IPS-18a (cell line): ENCODE measurements around the gene SERINC3.

Experiments used
- H3K27ac ChIP-seq: one replicate; pipeline ENCODE4 v1.5.1; 2013; ENCODE audit warnings: low read length
- H3K27me3 ChIP-seq: one replicate; pipeline ENCODE4 v1.6.1; 2013; ENCODE audit warnings: mild to moderate bottlenecking, low read length; ENCODE audit not compliant: control insufficient read depth, insufficient read depth
- H3K36me3 ChIP-seq: one replicate; pipeline ENCODE4 v1.6.1; 2013; ENCODE audit warnings: low read depth, low read length; ENCODE audit not compliant: control insufficient read depth
- H3K4me1 ChIP-seq: one replicate; pipeline ENCODE4 v1.6.1; 2013; ENCODE audit warnings: low read depth, low read length; ENCODE audit not compliant: control insufficient read depth
- H3K4me3 ChIP-seq: one replicate; pipeline ENCODE4 v1.5.1; 2013; ENCODE audit warnings: low read length
- H3K9ac ChIP-seq: one replicate; pipeline ENCODE4 v1.6.1; 2013; ENCODE audit warnings: mild to moderate bottlenecking, low read length, moderate library complexity
- H3K9me3 ChIP-seq: one replicate; pipeline ENCODE4 v1.6.1; 2013; ENCODE audit warnings: low read depth, low read length; ENCODE audit not compliant: control insufficient read depth

SERINC3 gene

GRCh38 chr20:44532259-44532980 lies 10.6 kb upstream of the SERINC3 start:
- Histone ChIP-seq H3K9me3 (no peaks in the 10 kb centered on the region), H3K9ac (peak overlapping the region; percentile 61), H3K4me3 (peak overlapping the region; percentile 84), H3K27ac (no peak overlapping the region), H3K36me3 (no peaks in the 10 kb centered on the region), H3K4me1 (peaks cover 8% of the 10 kb centered on the region), H3K27me3 (no peaks in the 10 kb centered on the region)

DNA sequence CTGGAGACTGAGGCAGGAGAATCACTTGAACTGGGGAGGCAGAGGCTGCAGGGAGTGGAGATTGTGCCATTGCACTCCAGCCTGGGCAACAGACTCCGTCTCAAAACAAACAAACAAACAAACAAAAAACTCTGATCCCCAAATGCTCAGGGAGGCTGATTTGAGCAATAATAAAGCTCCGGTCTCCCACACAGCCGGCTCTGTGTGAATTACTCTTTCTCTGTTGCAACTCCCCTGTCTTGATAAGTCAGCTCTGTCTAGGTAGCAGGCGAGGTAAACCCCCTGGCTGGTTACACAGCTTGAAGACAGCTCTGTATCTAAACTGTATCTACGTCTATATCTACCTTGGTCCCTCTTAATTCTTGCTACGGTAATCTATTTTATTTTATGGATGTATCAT lies 6.4 kb upstream of the SERINC3 start:
- H3K4me3 ChIP-seq, result no peak overlapping the region
- H3K36me3 ChIP-seq, result no peaks in the 10 kb centered on the region
- no peak overlapping the region for H3K9ac ChIP-seq
- no peaks in the 10 kb centered on the region for H3K9me3 ChIP-seq
- H3K27me3 ChIP-seq, result no peaks in the 10 kb centered on the region
- H3K4me1 ChIP-seq, result peaks cover 15% of the 10 kb centered on the region
- H3K27ac ChIP-seq, result no peak overlapping the region

GRCh38 chr20:44527716-44528199 lies 5.9 kb upstream of the SERINC3 start:
- no peak overlapping the region for H3K9ac ChIP-seq
- H3K9me3 ChIP-seq, result no peaks in the 10 kb centered on the region
- H3K4me3 ChIP-seq, result no peak overlapping the region
- H3K27ac ChIP-seq, result no peak overlapping the region
- H3K27me3 ChIP-seq, result no peaks in the 10 kb centered on the region
- no peaks in the 10 kb centered on the region for H3K36me3 ChIP-seq
- H3K4me1 ChIP-seq, result peaks cover 14% of the 10 kb centered on the region

DNA sequence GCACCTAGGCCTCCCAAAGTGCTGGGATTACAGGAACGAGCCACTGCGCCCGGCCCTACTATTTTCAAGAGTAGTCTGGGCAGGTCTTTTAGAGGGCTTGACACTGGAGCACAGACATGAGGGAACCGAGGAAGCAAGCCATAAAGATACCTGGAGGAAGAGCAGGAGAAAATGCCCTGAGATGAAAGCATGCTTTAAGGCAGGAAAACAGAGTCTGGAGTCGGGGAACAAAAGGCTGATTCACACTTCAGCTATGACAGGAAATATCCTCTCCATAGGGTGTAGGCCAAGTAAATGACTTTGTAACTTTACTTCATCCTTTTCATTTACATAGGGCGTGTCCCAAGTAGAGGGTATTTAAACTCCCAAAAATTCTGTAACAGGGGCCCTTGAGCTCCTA lies 4.3 kb upstream of the SERINC3 start:
- no peaks in the 10 kb centered on the region for H3K36me3 ChIP-seq
- no peaks in the 10 kb centered on the region for H3K9me3 ChIP-seq
- H3K27ac ChIP-seq, result no peak overlapping the region
- no peak overlapping the region for H3K9ac ChIP-seq
- H3K27me3 ChIP-seq, result no peaks in the 10 kb centered on the region
- peaks cover 10% of the 10 kb centered on the region for H3K4me1 ChIP-seq
- H3K4me3 ChIP-seq, result no peak overlapping the region

DNA sequence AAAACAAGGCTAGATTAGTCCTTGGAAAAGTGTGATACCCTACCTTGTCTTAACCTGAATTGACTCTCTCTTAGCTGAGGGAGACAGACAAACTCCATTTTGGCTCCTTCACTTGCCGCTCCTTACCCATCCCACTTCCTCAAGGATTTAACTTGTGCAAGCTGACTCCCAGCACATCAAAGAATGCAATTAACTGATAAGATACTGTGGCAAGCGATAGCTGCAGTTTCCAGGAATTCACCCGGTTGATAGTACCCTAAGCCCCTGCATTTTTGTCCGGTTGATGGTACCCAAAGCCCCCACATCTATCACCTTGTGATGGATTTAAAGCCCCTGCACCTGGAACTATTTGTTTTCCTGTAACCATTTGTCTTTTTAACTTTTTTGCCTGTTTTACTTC lies 1.9 kb upstream of the SERINC3 start:
- Histone ChIP-seq H3K27ac (no peak overlapping the region), H3K36me3 (no peaks in the 10 kb centered on the region), H3K9me3 (no peaks in the 10 kb centered on the region), H3K4me1 (peaks cover 10% of the 10 kb centered on the region), H3K4me3 (no peak overlapping the region), H3K9ac (no peak overlapping the region), H3K27me3 (no peaks in the 10 kb centered on the region)

- H3K4me3 ChIP-seq, result no peak overlapping the region
- no peak overlapping the region for H3K27ac ChIP-seq
- no peaks in the 10 kb centered on the region for H3K9me3 ChIP-seq
- H3K9ac ChIP-seq, result no peak overlapping the region
- H3K36me3 ChIP-seq, result no peaks in the 10 kb centered on the region
- peaks cover 10% of the 10 kb centered on the region for H3K4me1 ChIP-seq
- no peaks in the 10 kb centered on the region for H3K27me3 ChIP-seq
Measured at GRCh38 chr20:44522841-44523240, 971 bp upstream of the SERINC3 start.

DNA sequence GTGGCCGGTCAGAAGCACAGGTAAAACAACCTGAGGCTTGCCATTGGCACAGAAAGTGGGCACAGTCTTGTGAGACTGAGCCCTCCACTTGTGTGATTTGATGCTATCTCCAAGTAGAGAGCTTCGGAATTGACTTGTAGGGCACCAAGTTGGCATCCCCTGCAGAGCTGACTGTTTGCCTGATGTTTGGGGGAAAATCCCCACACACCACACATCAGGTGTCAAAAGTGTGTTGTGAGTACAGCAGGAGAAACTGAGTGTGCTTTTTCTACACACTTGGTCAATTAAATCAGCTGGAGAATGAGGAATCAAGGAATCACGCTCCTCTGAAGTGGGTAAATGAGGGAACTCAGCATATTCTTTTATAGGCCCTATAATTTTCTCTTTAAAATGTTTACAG lies 989 bp downstream of the SERINC3 start:
- H3K36me3 ChIP-seq, result no peaks in the 10 kb centered on the region
- no peak overlapping the region for H3K27ac ChIP-seq
- H3K27me3 ChIP-seq, result no peaks in the 10 kb centered on the region
- peak overlapping the region; percentile 57 for H3K9ac ChIP-seq
- no peaks in the 10 kb centered on the region for H3K9me3 ChIP-seq
- peak overlapping the region; percentile 83 for H3K4me3 ChIP-seq
- H3K4me1 ChIP-seq, result peaks cover 10% of the 10 kb centered on the region

- no peak overlapping the region for H3K9ac ChIP-seq
- H3K36me3 ChIP-seq, result no peaks in the 10 kb centered on the region
- no peaks in the 10 kb centered on the region for H3K9me3 ChIP-seq
- H3K27ac ChIP-seq, result no peak overlapping the region
- H3K27me3 ChIP-seq, result no peaks in the 10 kb centered on the region
- H3K4me3 ChIP-seq, result no peak overlapping the region
- H3K4me1 ChIP-seq, result peaks cover 3% of the 10 kb centered on the region
Measured at GRCh38 chr20:44518248-44518647, 3.6 kb downstream of the SERINC3 start.

GRCh38 chr20:44517454-44517853 lies 4.4 kb downstream of the SERINC3 start:
- Histone ChIP-seq H3K27me3 (no peaks in the 10 kb centered on the region), H3K27ac (no peak overlapping the region), H3K4me3 (no peak overlapping the region), H3K9me3 (no peaks in the 10 kb centered on the region), H3K36me3 (no peaks in the 10 kb centered on the region), H3K9ac (no peak overlapping the region), H3K4me1 (peaks cover 3% of the 10 kb centered on the region)

- Histone ChIP-seq H3K27me3 (no peaks in the 10 kb centered on the region), H3K9ac (no peak overlapping the region), H3K27ac (no peak overlapping the region), H3K4me1 (no peaks in the 10 kb centered on the region), H3K9me3 (no peaks in the 10 kb centered on the region), H3K36me3 (no peaks in the 10 kb centered on the region), H3K4me3 (no peak overlapping the region)
Measured at GRCh38 chr20:44516491-44516890, 5.4 kb downstream of the SERINC3 start.

- no peak overlapping the region for H3K4me3 ChIP-seq
- H3K27ac ChIP-seq, result no peak overlapping the region
- no peak overlapping the region for H3K9ac ChIP-seq
- no peaks in the 10 kb centered on the region for H3K4me1 ChIP-seq
- no peaks in the 10 kb centered on the region for H3K9me3 ChIP-seq
- H3K27me3 ChIP-seq, result no peaks in the 10 kb centered on the region
- peaks cover 14% of the 10 kb centered on the region for H3K36me3 ChIP-seq
Measured at GRCh38 chr20:44513871-44514270, 8.0 kb downstream of the SERINC3 start.

- Histone ChIP-seq H3K27me3 (no peaks in the 10 kb centered on the region), H3K4me3 (no peak overlapping the region), H3K36me3 (peaks cover 23% of the 10 kb centered on the region), H3K4me1 (no peaks in the 10 kb centered on the region), H3K27ac (no peak overlapping the region), H3K9ac (no peak overlapping the region), H3K9me3 (no peaks in the 10 kb centered on the region)
Measured at GRCh38 chr20:44509762-44510161, 12.1 kb downstream of the SERINC3 start.
